GM13976 (cell line): ENCODE data around the gene PHF8.

ENCODE experiments used
- DNase-seq: peaks from one replicate; pipeline ENCODE4 v3.0.0; 2012; ENCODE audit warnings: low spot score
- CTCF ChIP-seq: IDR thresholded peaks from 2 replicates; pipeline ENCODE4 v1.5.1; 2012; ENCODE audit warnings: borderline replicate concordance, mild to moderate bottlenecking; ENCODE audit not compliant: insufficient read depth; ENCODE audit errors: extremely low read depth, missing control alignments, control extremely low read depth
- in situ Hi-C: fragments of 300-500 bp; cut with MboI; formaldehyde crosslinking; loops from one replicate; pipeline ENCODE4 v1.12.0; 2022; ENCODE audit warnings: low sequenced_read_pairs, mixed read lengths, inconsistent platforms; ENCODE audit not compliant: unreplicated experiment

PHF8 gene

DNA sequence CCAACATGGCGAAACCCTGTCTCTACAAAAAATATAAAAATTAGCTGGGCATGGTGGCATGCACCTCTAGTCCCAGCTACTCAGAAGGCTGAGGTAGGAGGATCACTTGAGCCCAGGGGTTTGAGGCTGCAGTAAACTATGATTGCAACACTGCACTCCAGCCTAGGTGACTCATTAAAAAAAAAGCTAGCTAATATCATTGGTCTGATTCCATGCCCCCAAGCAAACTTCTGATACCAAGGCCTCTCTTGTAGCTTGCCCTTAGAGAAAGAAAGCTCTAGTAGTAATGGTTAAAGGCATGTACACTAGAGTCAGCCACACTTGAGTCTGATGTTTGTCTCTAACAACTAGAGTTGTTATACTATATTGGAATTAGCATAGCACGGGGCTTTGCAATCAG lies 32.6 kb upstream of the PHF8 start:
- no peak for TF ChIP-seq CTCF
- DNase-seq = no peak
- in situ Hi-C loops = no loop called here

GRCh38 chrX:54074826-54075225 lies 30.6 kb upstream of the PHF8 start:
- in situ Hi-C loops = no loop called here
- no peak for DNase-seq
- TF ChIP-seq CTCF = no peak

DNA sequence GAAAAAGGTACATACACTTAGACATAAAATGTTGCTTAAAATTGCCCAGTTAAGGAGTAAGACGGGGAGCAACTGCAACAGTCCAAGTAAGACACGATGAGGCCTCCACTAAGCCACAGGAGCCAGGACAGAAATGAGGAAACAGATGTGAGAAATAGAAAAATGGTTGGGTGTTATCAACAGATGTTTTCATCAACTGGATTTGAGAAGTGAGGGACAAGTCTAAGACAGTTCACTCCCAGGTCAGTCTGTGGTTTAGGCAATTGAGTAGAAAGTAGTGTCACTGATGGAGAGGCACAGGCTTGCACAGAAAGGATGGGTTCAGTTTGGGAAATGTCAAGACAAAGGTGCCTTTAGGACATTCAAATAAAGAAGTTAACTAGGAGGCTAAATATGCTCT lies 23.5 kb upstream of the PHF8 start:
- TF ChIP-seq CTCF = no peak
- in situ Hi-C loops = no loop called here
- no peak for DNase-seq

DNA sequence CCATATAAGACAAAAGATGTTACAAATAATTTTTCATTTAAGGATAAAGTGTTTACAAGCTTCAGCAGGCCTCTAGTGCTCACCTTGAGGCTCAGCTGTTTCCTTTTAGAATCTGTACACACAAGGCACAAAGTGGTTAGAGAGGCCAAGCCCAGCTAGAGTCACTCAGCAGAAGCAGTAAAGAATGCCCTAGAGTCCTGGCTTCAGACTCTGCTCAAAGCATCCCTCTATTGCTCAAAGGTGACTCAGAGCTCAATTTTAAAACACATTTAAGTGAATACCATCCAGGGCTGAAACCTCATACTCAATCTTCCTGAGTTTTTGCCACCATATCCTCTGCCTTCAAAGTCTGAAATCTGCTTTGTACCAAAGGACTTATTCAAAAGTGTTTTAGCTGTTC lies 22.6 kb upstream of the PHF8 start:
- TF ChIP-seq CTCF = no peak
- in situ Hi-C loops = no loop called here
- DNase-seq = no peak

DNA sequence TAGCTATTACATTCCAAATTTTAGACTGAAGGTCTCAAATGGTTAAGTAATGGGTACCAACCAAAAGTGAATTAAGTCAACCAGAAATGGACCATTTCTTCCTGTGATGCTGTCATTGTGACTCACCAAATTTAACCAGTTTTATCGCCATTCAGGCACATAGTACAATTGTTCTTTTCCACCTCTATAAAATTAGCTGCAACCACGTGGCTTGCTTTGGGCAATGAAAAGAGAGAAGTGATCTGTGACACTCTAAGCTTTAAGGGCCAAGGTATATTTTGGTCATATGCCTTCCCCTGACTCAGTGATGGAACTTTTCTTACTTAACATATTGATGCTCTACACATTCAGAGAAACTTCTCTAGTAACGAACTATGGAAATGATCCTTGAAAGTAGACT lies 20.3 kb upstream of the PHF8 start:
- no peak for TF ChIP-seq CTCF
- in situ Hi-C loops = no loop called here

GRCh38 chrX:54063361-54063760 lies 19.1 kb upstream of the PHF8 start:
- in situ Hi-C loops = no loop called here
- no peak for TF ChIP-seq CTCF
- DNase-seq = no peak

More for the DNA sequence above, 20.3 kb upstream of the PHF8 start:
- DNase-seq = no peak

DNA sequence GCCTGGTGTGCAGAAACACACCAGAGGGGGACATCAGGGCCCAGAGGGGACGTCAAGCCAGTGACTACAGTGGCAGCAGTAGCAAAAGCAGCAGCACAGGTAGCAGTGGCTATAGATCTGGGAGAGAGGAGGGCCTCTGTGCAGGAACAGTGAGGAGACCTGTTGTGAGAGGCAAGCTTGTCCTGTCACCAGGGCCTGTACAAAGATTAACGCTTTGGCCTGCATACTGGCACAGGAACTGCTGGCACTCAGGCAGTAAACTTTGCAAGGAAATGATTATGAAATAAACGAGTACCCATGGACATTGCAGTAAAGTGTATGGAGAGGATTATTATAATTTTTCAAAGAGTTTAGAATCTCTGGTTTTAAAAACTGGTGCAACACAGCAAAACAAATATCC lies 5.5 kb upstream of the PHF8 start:
- TF ChIP-seq CTCF = no peak
- DNase-seq = no peak
- in situ Hi-C loops = no loop called here
